NCI-H524 (cell line): ENCODE measurements around the gene IPO8.
"Not testable (repeated sequence)": the region's sequence is repeated elsewhere in the genome, so short reads cannot be mapped to it uniquely, and the experiment has no call there.

Source experiments
- DNase-seq, 2 experiments: peaks; one replicate each; lab custom pipeline; 2025; lab: John Stamatoyannopoulos, UW

IPO8 gene

DNA sequence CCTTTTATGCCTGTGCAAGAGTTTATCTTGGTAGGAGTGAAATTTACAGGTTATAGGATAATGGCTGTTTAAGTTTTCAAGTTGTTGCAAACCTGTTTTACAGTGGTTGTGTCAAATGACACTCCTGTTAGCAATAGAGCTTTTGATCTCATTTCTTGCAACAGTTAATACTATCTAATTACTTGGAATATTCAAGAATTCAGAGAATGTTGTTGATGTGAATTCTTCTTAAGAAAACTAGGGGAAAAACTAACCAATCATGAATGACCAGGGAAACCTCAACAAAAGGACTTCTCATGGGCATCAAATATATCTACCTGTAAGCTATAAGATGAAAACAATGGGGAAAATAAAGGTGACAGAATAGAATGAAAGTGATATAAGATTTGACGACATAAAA lies 85.0 kb downstream of the IPO8 start:
- DNase-seq = no peak

DNA sequence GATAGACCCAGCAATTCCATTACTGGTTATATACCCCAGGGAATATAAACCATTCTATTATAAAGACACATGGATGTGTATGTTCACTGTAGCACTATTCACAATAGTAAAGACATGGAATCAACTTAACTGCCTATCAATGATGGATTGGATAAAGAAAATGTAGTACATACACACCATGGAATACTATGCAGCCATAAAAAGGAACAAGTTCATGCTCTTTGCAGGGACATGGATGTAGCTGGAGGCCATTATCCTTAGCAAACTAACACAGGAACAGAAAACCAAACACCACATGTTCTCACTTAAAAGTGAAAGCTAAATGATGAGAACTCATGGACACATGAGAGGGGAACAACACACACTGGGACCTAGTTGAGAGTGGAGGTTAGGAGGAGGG lies 85.8 kb downstream of the IPO8 start:
- DNase-seq = not testable (repeated sequence)

DNA sequence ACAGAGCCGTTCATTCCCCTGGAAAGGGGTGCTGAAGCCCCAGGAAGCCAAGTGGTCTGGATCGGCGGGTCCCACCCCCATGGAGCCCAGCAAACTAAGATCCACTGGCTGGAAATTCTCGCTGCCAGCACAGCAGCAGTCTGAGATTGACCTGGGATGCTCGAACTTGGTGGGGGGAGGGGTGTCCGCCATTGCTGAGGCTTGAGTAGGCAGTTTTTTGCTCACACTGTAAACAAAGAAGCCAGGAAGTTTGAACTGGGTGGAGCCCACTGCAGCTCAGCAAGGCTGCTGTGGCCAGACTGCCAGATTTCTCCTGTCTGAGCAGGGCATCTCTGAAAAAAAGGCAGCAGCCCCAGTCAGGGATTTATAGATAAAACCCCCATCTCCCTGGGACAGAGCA lies 91.4 kb downstream of the IPO8 start:
- DNase-seq = not testable (repeated sequence)

DNA sequence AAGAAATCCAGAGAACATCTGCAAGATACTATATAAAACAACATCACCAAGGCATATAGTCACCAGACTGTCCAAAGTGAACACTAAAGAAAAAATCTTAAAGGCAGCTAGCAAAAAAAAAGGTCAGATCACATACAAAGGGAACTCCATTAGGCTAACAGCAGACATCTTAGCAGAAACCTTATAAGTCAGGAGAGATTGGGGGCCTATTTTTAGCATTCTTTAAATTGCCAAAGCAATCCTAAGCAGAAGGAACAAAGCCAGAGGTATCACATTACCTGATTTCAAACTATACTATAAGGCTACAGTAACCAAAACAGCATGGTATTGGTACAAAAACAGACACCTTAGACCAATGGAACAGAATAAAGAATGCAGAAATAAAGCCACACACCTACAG lies 92.5 kb downstream of the IPO8 start:
- no peak for DNase-seq

DNA sequence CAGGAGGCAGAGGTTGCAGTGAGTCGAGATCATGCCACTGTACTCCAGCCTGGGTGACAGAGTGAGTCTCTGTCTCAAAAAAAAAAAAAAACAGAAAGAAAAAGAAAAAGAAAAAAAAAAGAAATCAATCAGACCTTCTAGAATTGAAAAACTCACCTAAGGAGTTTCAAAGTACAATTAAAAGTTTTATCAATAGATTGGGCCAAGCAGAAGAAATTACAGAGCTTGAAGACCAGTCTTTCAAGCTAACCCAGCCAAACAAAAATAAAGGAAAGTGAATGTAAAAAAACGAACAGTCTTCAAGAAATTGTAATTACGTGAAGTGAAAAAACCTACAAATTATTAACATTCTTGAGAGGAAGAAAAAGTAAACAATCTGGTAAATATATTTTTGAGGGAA lies 93.0 kb downstream of the IPO8 start:
- DNase-seq = no peak

DNA sequence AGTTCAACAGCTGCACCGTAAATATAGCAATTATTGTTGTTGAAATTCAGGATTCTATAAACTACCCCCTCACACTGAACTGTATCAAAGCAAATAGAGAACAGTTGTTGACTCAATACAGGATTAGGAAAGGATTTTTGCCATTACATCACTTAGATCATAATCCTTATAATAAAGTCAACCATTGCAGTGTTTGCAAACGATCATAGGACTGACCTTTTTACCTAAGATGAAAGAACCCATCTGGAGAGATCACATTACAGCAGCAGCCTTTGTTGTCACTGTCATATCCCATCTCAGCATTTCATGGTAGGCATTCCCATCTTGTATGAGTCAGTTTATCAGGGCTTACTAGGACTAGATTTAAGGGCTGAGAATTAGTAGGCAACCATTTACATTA lies 96.1 kb downstream of the IPO8 start:
- DNase-seq = peak; percentile 91 to 96

DNA sequence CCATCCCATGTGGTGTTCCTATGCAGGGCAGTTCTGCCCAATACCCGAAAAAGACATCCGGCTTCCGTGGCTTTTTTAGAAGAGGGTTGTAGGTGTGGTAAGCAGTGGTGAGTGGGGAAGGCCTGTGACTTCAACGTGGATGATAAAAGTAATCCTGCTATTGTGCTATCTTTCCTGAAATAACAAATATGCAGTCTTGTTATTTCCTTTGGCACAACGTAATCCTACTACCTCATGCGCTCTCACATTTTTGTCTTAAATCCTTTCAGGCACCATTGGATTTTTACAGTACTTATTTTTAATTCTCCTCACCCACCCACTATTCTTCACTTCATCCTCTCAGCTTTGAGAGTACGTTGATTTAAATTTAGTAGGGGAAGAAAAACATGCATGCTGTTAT lies 96.8 kb downstream of the IPO8 start:
- no peak for DNase-seq

DNA sequence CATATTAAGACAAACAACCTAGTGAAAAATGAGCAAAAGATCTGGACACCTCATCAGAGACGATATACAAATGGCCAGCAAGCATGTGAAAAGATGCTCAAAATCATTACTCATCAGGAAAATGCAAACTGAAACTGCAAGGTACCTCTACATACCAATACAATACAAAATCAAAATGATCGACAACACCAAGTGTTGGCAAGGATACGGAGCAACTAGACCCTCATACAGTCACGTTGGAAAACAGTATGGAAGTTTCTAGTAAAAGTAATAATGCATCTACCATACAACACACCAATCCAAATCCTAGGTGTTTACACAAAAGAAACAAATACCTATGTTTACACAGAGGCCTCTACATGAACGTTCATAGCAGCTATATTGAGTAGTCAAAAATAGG lies 99.9 kb downstream of the IPO8 start:
- no peak for DNase-seq

DNA sequence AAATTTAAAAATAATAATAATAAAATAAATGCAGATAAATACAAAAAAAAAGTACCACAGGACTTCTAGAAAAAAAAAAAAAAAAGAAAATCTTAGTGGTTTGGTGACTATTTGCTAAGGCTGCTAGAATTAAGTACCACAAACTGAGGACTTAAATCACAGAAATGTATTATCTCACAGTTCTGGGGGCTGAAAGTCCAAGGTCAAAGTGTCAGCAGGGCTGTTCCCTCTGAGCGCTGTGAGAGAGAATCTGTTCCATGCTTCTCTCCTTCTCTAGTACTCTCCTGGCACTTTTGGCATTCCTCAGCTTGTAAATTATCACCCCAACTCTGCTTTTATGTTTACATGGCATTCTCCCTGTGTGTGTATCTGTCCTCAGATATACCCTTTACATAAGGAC lies 101.2 kb downstream of the IPO8 start:
- DNase-seq = no peak

DNA sequence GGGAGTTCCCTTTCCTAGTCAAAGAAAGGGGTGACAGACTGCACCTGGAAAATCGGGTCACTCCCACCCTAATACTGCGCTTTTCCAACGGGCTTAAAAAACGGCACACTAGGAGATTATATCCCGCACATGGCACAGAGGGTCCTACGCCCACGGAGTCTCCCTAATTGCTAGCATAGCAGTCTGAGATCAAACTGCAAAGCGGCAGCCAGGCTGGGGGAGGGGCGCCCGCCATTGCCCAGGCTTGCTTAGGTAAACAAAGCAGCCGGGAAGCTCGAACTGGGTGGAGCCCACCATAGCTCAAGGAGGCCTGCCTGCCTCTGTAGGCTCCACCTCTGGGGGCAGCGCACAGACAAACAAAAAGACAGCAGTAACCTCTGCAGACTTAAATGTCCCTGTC lies 107.1 kb downstream of the IPO8 start:
- DNase-seq = not testable (repeated sequence)

DNA sequence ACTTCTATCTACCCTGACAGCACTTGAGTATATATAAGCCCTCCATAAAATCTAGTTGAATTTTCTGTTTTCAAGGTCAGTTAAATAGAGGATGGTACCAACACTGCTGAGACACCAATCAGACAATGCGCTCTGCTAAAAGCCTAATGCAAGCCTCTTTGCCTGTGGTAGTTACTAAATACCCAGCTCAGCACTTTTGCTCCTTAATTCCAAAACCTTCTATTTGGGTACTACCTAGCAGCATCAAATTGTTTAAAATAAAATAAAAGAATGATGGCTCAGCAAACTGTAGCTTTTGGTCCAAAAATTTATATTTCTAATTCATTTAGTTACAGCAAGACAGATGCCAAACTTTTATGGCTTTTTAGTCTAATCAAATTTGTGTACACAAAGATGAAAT lies 107.9 kb downstream of the IPO8 start:
- DNase-seq = no peak

DNA sequence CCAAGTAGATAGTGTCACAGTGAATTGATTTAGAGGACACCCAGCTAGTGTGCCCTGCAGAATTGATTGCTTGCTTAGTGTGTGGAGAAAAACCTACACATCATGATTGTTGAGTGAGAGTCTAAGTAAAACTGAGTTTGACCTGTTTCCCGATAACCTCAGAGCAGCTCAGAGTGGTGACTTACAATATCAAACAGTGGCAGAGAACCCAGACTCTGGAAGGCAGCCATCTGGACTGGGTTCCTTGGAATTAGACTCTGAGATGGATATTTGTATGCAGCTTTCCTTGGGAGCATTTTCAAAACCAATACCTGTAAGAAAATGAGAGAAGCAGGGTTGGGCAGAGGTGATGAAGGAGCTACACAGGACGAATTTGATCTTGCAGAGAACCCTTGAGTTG lies 109.8 kb downstream of the IPO8 start:
- DNase-seq = no peak

DNA sequence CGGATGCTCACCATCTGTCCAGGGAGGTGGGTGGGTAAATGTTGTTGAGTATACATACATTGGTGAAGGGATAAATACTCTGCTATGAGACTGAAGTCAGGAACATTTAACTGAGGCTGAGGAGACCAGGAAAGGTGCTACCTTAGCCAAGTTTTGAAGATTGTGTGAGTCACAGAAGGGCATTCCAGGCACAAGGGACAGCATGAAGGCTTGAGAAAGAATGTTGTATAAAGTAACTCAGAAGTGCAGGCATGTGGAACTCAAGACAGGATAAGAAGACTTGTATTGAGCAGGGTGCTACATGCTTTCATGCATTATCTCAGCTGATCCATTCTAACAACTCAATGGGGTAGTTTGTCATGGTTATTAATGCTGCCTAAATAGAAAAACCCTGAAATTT lies 112.7 kb downstream of the IPO8 start:
- no peak for DNase-seq

DNA sequence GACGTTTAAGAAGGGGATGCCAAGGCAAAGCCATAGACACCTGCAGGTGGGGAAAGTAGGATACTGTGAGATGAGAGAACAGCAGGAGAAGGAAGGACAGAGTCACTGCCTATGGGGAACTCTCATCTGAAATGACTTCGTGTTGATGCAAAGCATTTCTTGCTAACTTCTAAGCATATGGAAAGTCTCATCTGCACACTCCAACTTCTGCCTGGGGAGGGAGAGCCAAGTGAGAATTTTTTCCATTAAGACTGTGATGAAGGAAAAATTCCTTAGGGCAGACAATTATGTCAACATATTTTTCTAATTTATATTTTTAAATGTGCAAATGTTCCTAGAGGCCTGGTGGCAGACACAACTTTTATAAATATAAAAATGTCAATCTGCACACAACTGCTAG lies 115.3 kb downstream of the IPO8 start:
- no peak for DNase-seq
